ENCODE measurements around the gene PRRC2B.
"Not testable (repeated sequence)": the region's sequence is repeated elsewhere in the genome, so short reads cannot be mapped to it uniquely, and the experiment has no call there.

PRRC2B gene

GRCh38 chr9:131502781-131503625 lies 109.1 kb downstream of the PRRC2B start, which contains the start of gene POMT1:
TSS of gene POMT1 (plus strand) at chr9:131502918. CDS start at chr9:131504219, 1,301 bp downstream.
- no peak for TF ChIP-seq CTCF (conservative IDR thresholded peaks at IDR 0.05)
- H3K27ac ChIP-seq, result peak within 1 kb of the TSS; percentile 89

GRCh38 chr9:131503626-131504465 lies 110.0 kb downstream of the PRRC2B start:
- TF ChIP-seq CTCF (conservative IDR thresholded peaks at IDR 0.05), result no peak
- peak overlapping the region; percentile 89 for H3K27ac ChIP-seq

GRCh38 chr9:131505012-131505411 lies 111.1 kb downstream of the PRRC2B start:
- no peak for TF ChIP-seq CTCF (conservative IDR thresholded peaks at IDR 0.05)

GRCh38 chr9:131511416-131511815 lies 117.5 kb downstream of the PRRC2B start:
- TF ChIP-seq CTCF (conservative IDR thresholded peaks at IDR 0.05), result no peak
- H3K27ac ChIP-seq, result no peak overlapping the region

More at GRCh38 chr9:131505012-131505411, 111.1 kb downstream of the PRRC2B start:
- H3K27ac ChIP-seq, result no peak overlapping the region

- no peak for TF ChIP-seq CTCF (conservative IDR thresholded peaks at IDR 0.05)
- H3K27ac ChIP-seq, result no peak overlapping the region
These were observed 118.0 kb downstream of the PRRC2B start for GRCh38 chr9:131511880-131512279.

GRCh38 chr9:131513177-131513576 lies 119.3 kb downstream of the PRRC2B start:
- TF ChIP-seq CTCF (conservative IDR thresholded peaks at IDR 0.05), result no peak
- no peak overlapping the region for H3K27ac ChIP-seq

- H3K27ac ChIP-seq, result not testable (repeated sequence)
These were observed 121.7 kb downstream of the PRRC2B start for GRCh38 chr9:131515559-131516031.
